ENCODE results near the gene ASTN2. TPM values are rescaled to one million over a fixed set of nuclear protein-coding genes. Genes with fewer than 3 reads are reported as not detected.
A peak's percentile ranks its signal among the peaks of the same experiment; 100 is the strongest.

The ASTN2 gene
- total RNA-seq, 1 donor from 2014 or later: 29.0 TPM

GRCh38 chr9:116605904-116606341 lies 808.9 kb downstream of the ASTN2 start:
- Mint-ChIP-seq H3K4me3 (ENCODE audit: low read depth) (no peak overlapping the region), H3K27ac (no peak overlapping the region), H3K27me3 (no peaks in the 10 kb centered on the region), H3K36me3 (ENCODE audit: insufficient read depth) (peaks cover 3% of the 10 kb centered on the region), H3K9me3 (ENCODE audit: low read depth) (no peaks in the 10 kb centered on the region), H3K4me1 (ENCODE audit: low read depth) (no peaks in the 10 kb centered on the region)
- no peak for DNase-seq (ENCODE audit: low spot score, unreplicated experiment)
- TF ChIP-seq, protein P1, sequence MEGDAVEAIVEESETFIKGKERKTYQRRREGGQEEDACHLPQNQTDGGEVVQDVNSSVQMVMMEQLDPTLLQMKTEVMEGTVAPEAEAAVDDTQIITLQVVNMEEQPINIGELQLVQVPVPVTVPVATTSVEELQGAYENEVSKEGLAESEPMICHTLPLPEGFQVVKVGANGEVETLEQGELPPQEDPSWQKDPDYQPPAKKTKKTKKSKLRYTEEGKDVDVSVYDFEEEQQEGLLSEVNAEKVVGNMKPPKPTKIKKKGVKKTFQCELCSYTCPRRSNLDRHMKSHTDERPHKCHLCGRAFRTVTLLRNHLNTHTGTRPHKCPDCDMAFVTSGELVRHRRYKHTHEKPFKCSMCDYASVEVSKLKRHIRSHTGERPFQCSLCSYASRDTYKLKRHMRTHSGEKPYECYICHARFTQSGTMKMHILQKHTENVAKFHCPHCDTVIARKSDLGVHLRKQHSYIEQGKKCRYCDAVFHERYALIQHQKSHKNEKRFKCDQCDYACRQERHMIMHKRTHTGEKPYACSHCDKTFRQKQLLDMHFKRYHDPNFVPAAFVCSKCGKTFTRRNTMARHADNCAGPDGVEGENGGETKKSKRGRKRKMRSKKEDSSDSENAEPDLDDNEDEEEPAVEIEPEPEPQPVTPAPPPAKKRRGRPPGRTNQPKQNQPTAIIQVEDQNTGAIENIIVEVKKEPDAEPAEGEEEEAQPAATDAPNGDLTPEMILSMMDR (IDR thresholded peaks at IDR 0.05; ENCODE audit: unreplicated experiment): no peak

GRCh38 chr9:116605060-116605459 lies 809.8 kb downstream of the ASTN2 start:
- Mint-ChIP-seq H3K36me3 (ENCODE audit: insufficient read depth) (peaks cover 3% of the 10 kb centered on the region), H3K27me3 (no peaks in the 10 kb centered on the region), H3K27ac (no peak overlapping the region), H3K4me3 (ENCODE audit: low read depth) (no peak overlapping the region), H3K4me1 (ENCODE audit: low read depth) (no peaks in the 10 kb centered on the region), H3K9me3 (ENCODE audit: low read depth) (no peaks in the 10 kb centered on the region)
- TF ChIP-seq, protein P1 (IDR thresholded peaks at IDR 0.05; ENCODE audit: unreplicated experiment): no peak
- no peak for DNase-seq (ENCODE audit: low spot score, unreplicated experiment)

DNA sequence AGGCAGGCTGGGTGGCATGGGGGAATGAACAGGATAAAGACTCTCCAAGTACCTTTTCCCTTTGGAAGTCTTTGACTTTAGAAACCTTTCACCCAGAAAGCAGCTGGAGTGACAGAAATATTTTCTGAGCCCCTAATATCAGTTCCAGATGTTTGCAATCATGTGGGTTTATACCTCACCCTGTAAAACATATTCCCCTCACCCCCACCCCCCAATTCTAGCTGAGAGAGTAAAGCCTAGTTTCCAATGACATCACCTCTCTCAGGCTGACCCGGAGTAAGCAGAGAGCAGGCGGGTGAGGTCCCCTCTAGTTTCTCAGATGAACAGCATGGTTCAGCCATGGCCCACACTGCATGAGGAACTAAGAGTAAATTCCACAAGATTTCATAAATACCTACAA lies 810.6 kb downstream of the ASTN2 start:
- Mint-ChIP-seq H3K27me3 (no peaks in the 10 kb centered on the region), H3K9me3 (ENCODE audit: low read depth) (no peaks in the 10 kb centered on the region), H3K4me3 (ENCODE audit: low read depth) (no peak overlapping the region), H3K4me1 (ENCODE audit: low read depth) (no peaks in the 10 kb centered on the region), H3K27ac (no peak overlapping the region), H3K36me3 (ENCODE audit: insufficient read depth) (peaks cover 2% of the 10 kb centered on the region)
- no peak for DNase-seq (ENCODE audit: low spot score, unreplicated experiment)
- TF ChIP-seq, protein P1 (IDR thresholded peaks at IDR 0.05; ENCODE audit: unreplicated experiment): no peak

- Mint-ChIP-seq H3K4me3 (ENCODE audit: low read depth) (no peak overlapping the region), H3K27me3 (no peaks in the 10 kb centered on the region)
Observed at GRCh38 chr9:116599342-116599884, 815.4 kb downstream of the ASTN2 start.

GRCh38 chr9:116596646-116597045 lies 818.2 kb downstream of the ASTN2 start:
- no peaks in the 10 kb centered on the region for H3K9me3 Mint-ChIP-seq (ENCODE audit: low read depth)
- TF ChIP-seq, protein P1 (IDR thresholded peaks at IDR 0.05; ENCODE audit: unreplicated experiment): no peak
- H3K4me3 Mint-ChIP-seq (ENCODE audit: low read depth): no peak overlapping the region
- no peaks in the 10 kb centered on the region for H3K4me1 Mint-ChIP-seq (ENCODE audit: low read depth)
- no peaks in the 10 kb centered on the region for H3K36me3 Mint-ChIP-seq (ENCODE audit: insufficient read depth)
- no peaks in the 10 kb centered on the region for H3K27me3 Mint-ChIP-seq
- no peak for DNase-seq (ENCODE audit: low spot score, unreplicated experiment)
- no peak overlapping the region for H3K27ac Mint-ChIP-seq

More at GRCh38 chr9:116599342-116599884, 815.4 kb downstream of the ASTN2 start:
- no peak for DNase-seq (ENCODE audit: low spot score, unreplicated experiment)
- H3K27ac Mint-ChIP-seq: no peak overlapping the region
- no peaks in the 10 kb centered on the region for H3K36me3 Mint-ChIP-seq (ENCODE audit: insufficient read depth)
- TF ChIP-seq, protein P1 (IDR thresholded peaks at IDR 0.05; ENCODE audit: unreplicated experiment): peak; percentile 10
- no peaks in the 10 kb centered on the region for H3K9me3 Mint-ChIP-seq (ENCODE audit: low read depth)
- no peaks in the 10 kb centered on the region for H3K4me1 Mint-ChIP-seq (ENCODE audit: low read depth)

Measured in progenitor cell of endocrine pancreas (in vitro differentiated cells).